Mucosa of descending colon (tissue), 3 donors: ENCODE data around the gene SDCCAG8. TPM values are rescaled to one million over a fixed set of nuclear protein-coding genes. Genes with fewer than 3 reads are reported as not detected.

Source experiments
- ATAC-seq: fragments of 200-7000 bp; cut with Tn5 transposase; one replicate; pipeline ENCODE4 v1.9.1; 2020; ENCODE audit warnings: mild to moderate bottlenecking, moderate library complexity
- DNase-seq, 3 donors: peaks; one replicate each; pipeline ENCODE4 v3.0.0-alpha.2; 2020
- H3K36me3 ChIP-seq: fragments of 200-600 bp; one replicate; pipeline ENCODE4 v1.8.0; 2021; ENCODE audit warnings: low read depth, mild to moderate bottlenecking
- H3K4me1 ChIP-seq: fragments of 200-600 bp; one replicate; pipeline ENCODE4 v1.8.0; 2021; ENCODE audit warnings: low read depth, mild to moderate bottlenecking
- H3K4me3 ChIP-seq: fragments of 200-600 bp; one replicate; pipeline ENCODE4 v1.8.0; 2021; ENCODE audit warnings: mild to moderate bottlenecking
- H3K9me3 ChIP-seq: fragments of 200-600 bp; one replicate; pipeline ENCODE4 v1.8.0; 2021; ENCODE audit warnings: mild to moderate bottlenecking
- CTCF ChIP-seq: fragments of 200-600 bp; IDR thresholded peaks from one replicate; pipeline ENCODE4 v1.8.0; 2022; ENCODE audit warnings: antibody characterized with exemption, mild to moderate bottlenecking
- intact Hi-C, 2 donors: fragments of 100-400 bp; cut with DNase I in 1 of 2; cut with micrococcal nuclease in 1 of 2; formaldehyde crosslinking; loops; one replicate each; pipeline versions ENCODE4 v1.11.0 to v1.11.1; 2022; cut with DNase I, micrococcal nuclease
- total RNA-seq, 3 donors: library from RNA; stranded (reverse); fragmentation: NEBNext Ultra II Directional in 2 of 3; extraction: Animal tissue kit (Norgen Biotek cat#: 25700) in 2 of 3; gene quantifications; one replicate each; pipeline versions ENCODE4 v1.2.1 to v1.2.4, GENCODE V29; 2021 to 2023
- donor health status: DM: no; HTN: no; CAD: no; lungs with moderate emphysema.
- donor health status: DM: no; HTN: no; CAD: no.
- donor health status: DM: no; HTN: yes; CAD: no.

SDCCAG8 gene
- total RNA-seq, 3 donors from 2014 or later = 22.1 to 37.5 (median 34.1) TPM

- H3K9me3 ChIP-seq = no peaks in the 10 kb centered on the region
- intact Hi-C loops = no loop called here
- H3K4me1 ChIP-seq = no peaks in the 10 kb centered on the region
- no peaks in the 10 kb centered on the region for H3K36me3 ChIP-seq
- peak; percentile 66 for ATAC-seq
- TF ChIP-seq CTCF = no peak
- DNase-seq = no peak
- H3K4me3 ChIP-seq = no peak overlapping the region
Measured at GRCh38 chr1:243287652-243288051, 31.8 kb downstream of the SDCCAG8 start.

GRCh38 chr1:243288062-243288461, 32.2 kb downstream of the SDCCAG8 start:
- H3K4me3 ChIP-seq = no peak overlapping the region
- ATAC-seq = no peak
- H3K9me3 ChIP-seq = no peaks in the 10 kb centered on the region
- no peak for DNase-seq
- no peaks in the 10 kb centered on the region for H3K36me3 ChIP-seq
- intact Hi-C loops = no loop called here
- H3K4me1 ChIP-seq = no peaks in the 10 kb centered on the region
- TF ChIP-seq CTCF = no peak

- H3K4me1 ChIP-seq = no peaks in the 10 kb centered on the region
- TF ChIP-seq CTCF = no peak
- no peaks in the 10 kb centered on the region for H3K9me3 ChIP-seq
- H3K4me3 ChIP-seq = no peak overlapping the region
- no peak for ATAC-seq
- no peaks in the 10 kb centered on the region for H3K36me3 ChIP-seq
- no peak for DNase-seq
- intact Hi-C loops = no loop called here
Measured at GRCh38 chr1:243291292-243291691, 35.5 kb downstream of the SDCCAG8 start.

GRCh38 chr1:243292117-243292516, 36.3 kb downstream of the SDCCAG8 start:
- Histone ChIP-seq H3K4me1 (no peaks in the 10 kb centered on the region), H3K36me3 (no peaks in the 10 kb centered on the region), H3K9me3 (no peaks in the 10 kb centered on the region), H3K4me3 (no peak overlapping the region)
- intact Hi-C loops = no loop called here
- ATAC-seq = no peak
- no peak for TF ChIP-seq CTCF
- DNase-seq = no peak

- Histone ChIP-seq H3K4me1 (no peaks in the 10 kb centered on the region), H3K9me3 (no peaks in the 10 kb centered on the region), H3K36me3 (no peaks in the 10 kb centered on the region), H3K4me3 (no peak overlapping the region)
- intact Hi-C loops = no loop called here
- DNase-seq = no peak
- no peak for ATAC-seq
- no peak for TF ChIP-seq CTCF
Measured at GRCh38 chr1:243293941-243294722, 38.3 kb downstream of the SDCCAG8 start.
